Measurements from ENCODE around the gene CCL18. TPM values are rescaled to one million over a fixed set of nuclear protein-coding genes. Genes with fewer than 3 reads are reported as not detected.
A peak's percentile ranks its signal among the peaks of the same experiment; 100 is the strongest.

The CCL18 gene
- total RNA-seq, 2 experiments from 2014 or later: not detected

- Mint-ChIP-seq H3K4me1 (ENCODE audit: low read depth) (no peaks in the 10 kb centered on the region), H3K4me3 (no peak overlapping the region), H3K9me3 (no peaks in the 10 kb centered on the region), H3K27ac (no peak overlapping the region), H3K27me3 (peaks cover 46% of the 10 kb centered on the region), H3K36me3 (ENCODE audit: low read depth) (no peaks in the 10 kb centered on the region)
- no peak for TF ChIP-seq CTCF (IDR thresholded peaks at IDR 0.05)
- Histone ChIP-seq H3K36me3 (ENCODE audit: insufficient read depth, low read length) (no peaks in the 10 kb centered on the region), H3K27ac (ENCODE audit: low read depth in 1 of 2, low read length in 2 of 2) (no peak overlapping the region), H3K4me1 (ENCODE audit: insufficient read depth, low read length) (peaks cover 23% of the 10 kb centered on the region), H3K9me3 (ENCODE audit: control insufficient read depth in 1 of 2, insufficient read depth in 1 of 2, low read length in 2 of 2) (no peaks in the 10 kb centered on the region), H3K27me3 (ENCODE audit: control insufficient read depth in 1 of 2, insufficient read depth in 2 of 2, low read length in 2 of 2) (peaks cover 2 to 5% of the 10 kb centered on the region in 2 experiments), H3K4me3 (ENCODE audit: low read length) (peak overlapping the region; percentile 25)
- DNase-seq: peak in 2 of 14 experiments; percentile 25 to 39
- POLR2A ChIA-PET: no interaction called here
- CTCF ChIA-PET: no interaction called here
- no peak for ATAC-seq (ENCODE audit: poor library complexity)
- intact Hi-C loops (cut with DNase I, micrococcal nuclease): no loop called here
Measured at GRCh38 chr17:36104701-36105181, 40.7 kb downstream of the CCL18 start.

- Histone ChIP-seq H3K9me3 (ENCODE audit: control insufficient read depth in 1 of 2, insufficient read depth in 1 of 2, low read length in 2 of 2) (no peaks in the 10 kb centered on the region), H3K36me3 (ENCODE audit: insufficient read depth, low read length) (no peaks in the 10 kb centered on the region), H3K27ac (ENCODE audit: low read depth in 1 of 2, low read length in 2 of 2) (no peak overlapping the region), H3K4me3 (ENCODE audit: low read length) (no peak overlapping the region), H3K27me3 (ENCODE audit: control insufficient read depth in 1 of 2, insufficient read depth in 2 of 2, low read length in 2 of 2) (peaks cover 5 to 9% of the 10 kb centered on the region in 2 experiments), H3K4me1 (ENCODE audit: insufficient read depth, low read length) (peaks cover 23% of the 10 kb centered on the region)
- DNase-seq: peak in 1 of 14 experiments; percentile 40
- Mint-ChIP-seq H3K36me3 (ENCODE audit: low read depth) (no peaks in the 10 kb centered on the region), H3K27me3 (peaks cover 40% of the 10 kb centered on the region), H3K27ac (no peak overlapping the region), H3K4me1 (ENCODE audit: low read depth) (no peaks in the 10 kb centered on the region), H3K9me3 (no peaks in the 10 kb centered on the region), H3K4me3 (no peak overlapping the region)
- no peak for ATAC-seq (ENCODE audit: poor library complexity)
- no peak for TF ChIP-seq CTCF (IDR thresholded peaks at IDR 0.05)
- POLR2A ChIA-PET: no interaction called here
- CTCF ChIA-PET: no interaction called here
- intact Hi-C loops (cut with DNase I, micrococcal nuclease): no loop called here
Measured at GRCh38 chr17:36105781-36106492, 41.9 kb downstream of the CCL18 start.

- H3K4me1 Mint-ChIP-seq (ENCODE audit: low read depth): no peaks in the 10 kb centered on the region
- no peak overlapping the region for H3K4me3 ChIP-seq (ENCODE audit: low read length)
- H3K36me3 Mint-ChIP-seq (ENCODE audit: low read depth): no peaks in the 10 kb centered on the region
- no peak overlapping the region for H3K4me3 Mint-ChIP-seq
- no peak overlapping the region for H3K27ac ChIP-seq (ENCODE audit: low read depth in 1 of 2, low read length in 2 of 2)
- peaks cover 5 to 9% of the 10 kb centered on the region in 2 experiments for H3K27me3 ChIP-seq (ENCODE audit: control insufficient read depth in 1 of 2, insufficient read depth in 2 of 2, low read length in 2 of 2)
- no peak for TF ChIP-seq CTCF (IDR thresholded peaks at IDR 0.05)
- H3K27me3 Mint-ChIP-seq: peaks cover 40% of the 10 kb centered on the region
- DNase-seq (no peak), ATAC-seq (ENCODE audit: poor library complexity) (no peak)
- intact Hi-C loops (cut with DNase I, micrococcal nuclease): no loop called here
- H3K4me1 ChIP-seq (ENCODE audit: insufficient read depth, low read length): peaks cover 23% of the 10 kb centered on the region
- ChIA-PET CTCF (no interaction called here), POLR2A (no interaction called here)
- no peaks in the 10 kb centered on the region for H3K36me3 ChIP-seq (ENCODE audit: insufficient read depth, low read length)
- H3K9me3 Mint-ChIP-seq: no peaks in the 10 kb centered on the region
- no peak overlapping the region for H3K27ac Mint-ChIP-seq
- H3K9me3 ChIP-seq (ENCODE audit: control insufficient read depth in 1 of 2, insufficient read depth in 1 of 2, low read length in 2 of 2): no peaks in the 10 kb centered on the region
Measured at GRCh38 chr17:36106493-36106835, 42.4 kb downstream of the CCL18 start.

Data from CD4-positive, alpha-beta T cell (primary cell).